Stimulated activated CD4-positive, alpha-beta T cell treated with anti-CD3 and anti-CD28 coated beads, Interleukin-12 subunit alpha, Interleukin-12 subunit beta, amount 100 ng/mL, for 48 hours (primary cell): ENCODE results near the gene MRPL16.

ENCODE experiments used
- DNase-seq, 3 donors: peaks; one replicate each; pipeline ENCODE4 v3.0.0-alpha.2; 2020; ENCODE audit warnings: low read depth in 2 of 3, low spot score in 1 of 3

The MRPL16 gene

DNA sequence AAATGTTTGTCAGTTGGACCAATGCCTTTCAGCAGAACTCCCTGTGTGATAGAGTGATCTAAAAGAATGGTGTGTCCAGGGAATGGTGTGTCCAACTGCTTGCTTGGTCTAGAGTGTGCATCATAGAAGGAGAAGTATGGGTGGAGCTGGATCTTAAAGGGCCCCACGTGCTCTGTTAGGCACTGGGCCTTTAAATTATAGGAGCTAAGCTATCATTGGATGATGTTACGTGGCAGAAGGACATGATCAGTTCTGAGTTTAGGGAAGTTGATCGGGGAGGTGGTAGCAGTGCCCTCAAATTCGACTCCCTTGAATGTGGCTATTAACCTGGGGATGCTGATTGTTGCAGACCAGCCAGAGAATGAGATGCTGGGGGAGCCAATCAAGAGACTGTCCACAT is 39.0 kb downstream of the MRPL16 start:
- DNase-seq, result no peak

DNA sequence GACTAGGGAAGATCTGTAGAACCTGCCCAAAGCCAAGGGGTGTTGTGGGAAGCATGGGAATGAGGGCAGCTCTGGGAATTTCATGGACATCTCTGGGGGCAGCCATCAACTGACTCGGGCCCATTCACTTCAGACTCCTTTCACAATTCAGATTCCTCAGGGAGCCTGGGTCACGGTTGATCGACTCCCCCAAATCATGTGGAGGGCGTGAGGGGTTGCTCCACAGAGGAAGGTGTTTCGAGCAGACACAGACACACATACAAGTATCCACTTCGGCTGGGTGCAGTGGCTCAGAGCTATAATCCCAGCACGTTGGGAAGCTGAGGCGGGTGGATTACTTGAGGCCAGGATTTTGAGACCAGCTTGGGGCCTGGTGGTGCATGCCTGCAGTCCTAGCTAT is 39.7 kb downstream of the MRPL16 start:
- no peak for DNase-seq

DNA sequence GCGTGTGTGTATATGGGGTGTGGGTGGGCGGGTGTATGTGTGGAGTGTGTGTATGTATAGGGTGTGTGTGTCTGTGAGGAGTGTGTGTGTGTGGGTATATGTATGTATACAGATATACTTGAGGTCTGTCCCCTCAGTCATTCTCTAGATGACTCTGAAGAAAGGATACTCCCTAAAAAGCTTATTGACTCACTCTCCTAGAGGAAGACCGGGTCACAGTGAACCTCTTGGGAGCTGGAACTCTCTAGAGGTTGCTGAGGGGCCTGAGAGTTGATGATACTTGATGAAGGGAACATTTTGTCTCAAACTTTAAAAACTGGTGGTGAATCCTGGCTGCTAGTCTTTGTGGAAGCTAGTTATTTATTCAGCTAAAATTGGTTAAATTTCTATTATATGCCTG is 40.3 kb downstream of the MRPL16 start:
- DNase-seq, result no peak

DNA sequence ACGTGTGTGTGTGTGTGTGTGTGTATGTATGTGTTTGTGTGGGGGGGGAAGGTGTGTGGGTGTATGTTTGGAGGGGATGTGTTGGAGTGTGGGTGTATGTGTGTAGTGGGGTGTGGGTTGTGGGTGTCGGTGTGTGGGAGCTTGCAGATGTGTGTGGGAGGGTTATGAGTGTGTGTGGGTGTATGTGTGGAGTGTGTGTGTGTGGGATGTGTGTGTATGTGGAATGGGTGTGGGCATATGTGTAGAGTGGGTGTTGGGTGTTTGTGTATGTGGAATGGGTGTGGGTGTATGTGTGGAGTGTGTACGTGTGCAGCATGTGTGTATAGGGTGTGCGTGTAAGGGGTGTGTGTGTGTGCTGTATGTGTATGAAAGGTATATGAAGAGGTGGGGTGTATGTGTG is 40.8 kb downstream of the MRPL16 start:
- no peak for DNase-seq

DNA sequence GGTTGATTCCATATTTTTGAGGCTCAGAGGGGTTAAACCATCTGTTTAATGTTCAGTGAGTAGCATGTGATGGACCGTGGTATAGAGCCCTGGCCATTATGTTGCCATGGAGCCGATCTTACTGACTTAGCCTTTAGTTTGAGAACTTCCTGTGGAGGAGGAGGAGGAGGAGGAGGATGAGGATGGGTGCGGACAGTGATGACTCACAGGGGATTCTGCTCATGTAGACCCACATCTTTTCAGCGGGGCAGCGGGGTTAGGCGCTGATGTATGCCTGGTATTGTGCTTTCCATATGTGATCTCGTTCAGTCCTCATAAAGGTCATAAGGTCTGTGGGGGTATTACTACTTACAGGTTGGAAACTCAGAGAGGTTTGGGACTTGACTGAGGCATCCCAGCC is 41.5 kb downstream of the MRPL16 start:
- DNase-seq, result no peak

DNA sequence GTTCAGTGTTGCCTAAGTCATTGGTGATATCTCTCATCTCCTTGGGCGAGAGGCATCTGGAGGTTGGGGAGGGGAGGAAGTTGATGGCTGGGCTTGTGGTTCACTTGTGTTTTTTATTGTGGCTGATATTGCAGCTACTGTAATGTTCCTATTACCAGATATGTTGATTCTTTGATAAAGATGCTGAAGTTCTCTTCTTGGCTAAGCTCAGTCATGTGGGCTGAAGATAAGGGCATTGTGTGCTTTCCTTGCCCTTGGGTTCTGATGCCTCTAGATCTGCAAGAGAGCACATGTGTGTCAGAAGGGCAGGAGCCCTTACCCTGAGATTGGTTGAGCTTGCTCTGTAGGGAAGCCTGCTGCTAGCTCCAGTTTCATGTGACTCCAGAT is 43.4 kb downstream of the MRPL16 start:
- no peak for DNase-seq

DNA sequence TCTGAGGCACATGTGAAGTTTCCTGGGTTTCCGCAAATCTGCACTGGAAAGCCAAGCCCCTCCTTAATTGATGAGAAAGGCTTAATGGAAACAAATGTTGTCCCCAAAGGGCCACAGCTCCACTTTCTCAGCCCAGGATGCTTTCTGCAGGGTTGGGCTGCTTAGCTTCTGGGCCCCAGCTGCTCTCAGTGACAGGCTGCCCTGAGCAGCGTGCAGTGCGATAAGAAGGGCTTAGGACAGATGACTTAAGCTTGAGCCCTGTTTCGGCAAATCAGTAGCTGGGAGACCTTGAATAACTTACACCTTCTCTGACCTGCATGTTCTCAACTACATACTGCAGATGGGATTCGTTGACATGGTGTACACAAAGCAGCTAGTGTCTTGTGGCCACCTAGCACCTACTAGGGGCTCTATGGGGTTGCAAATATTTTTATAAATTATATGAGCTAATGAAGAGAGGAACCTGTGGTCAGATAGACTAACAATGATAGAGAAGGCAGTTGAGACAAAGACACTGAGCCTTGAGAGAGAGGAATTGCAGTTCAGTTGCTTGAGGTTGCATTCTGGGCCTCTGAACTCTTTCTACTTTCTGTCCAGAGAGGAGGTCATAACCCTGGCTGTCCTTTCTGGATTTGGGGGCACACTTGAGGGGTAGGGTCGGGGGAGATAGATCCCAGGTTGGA is 43.9 kb downstream of the MRPL16 start:
- no peak for DNase-seq

DNA sequence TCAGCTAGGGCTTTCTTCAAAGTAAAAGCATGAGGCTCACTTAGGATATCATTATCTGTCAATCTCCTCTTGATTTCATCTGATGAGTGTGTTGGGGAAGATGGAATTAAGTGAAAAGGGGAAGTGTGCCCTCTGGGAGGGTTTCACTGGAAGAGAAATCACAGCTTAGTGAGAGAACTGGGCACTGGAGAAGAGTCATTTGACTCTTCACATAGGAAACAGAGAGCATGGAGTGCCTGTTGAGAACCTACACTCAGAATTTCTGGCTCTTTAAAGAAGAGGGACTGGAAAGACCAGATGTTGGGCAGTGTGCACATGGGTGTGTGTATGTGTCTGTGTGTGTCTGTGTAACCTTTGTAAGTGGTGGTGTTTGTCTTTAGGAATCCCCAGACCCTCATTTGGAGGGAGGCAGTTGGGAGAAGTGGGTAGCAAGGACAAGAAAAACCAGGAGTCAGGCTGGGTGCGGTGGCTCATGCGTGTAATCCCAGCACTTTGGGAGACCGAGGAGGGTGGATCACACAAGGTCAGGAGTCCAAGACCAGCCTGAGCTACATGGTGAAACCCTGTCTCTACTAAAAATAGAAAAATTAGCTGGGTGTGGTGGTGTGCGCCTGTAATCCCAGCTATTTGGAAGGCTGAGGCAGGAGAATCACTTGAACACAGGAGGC is 45.4 kb downstream of the MRPL16 start:
- no peak for DNase-seq

DNA sequence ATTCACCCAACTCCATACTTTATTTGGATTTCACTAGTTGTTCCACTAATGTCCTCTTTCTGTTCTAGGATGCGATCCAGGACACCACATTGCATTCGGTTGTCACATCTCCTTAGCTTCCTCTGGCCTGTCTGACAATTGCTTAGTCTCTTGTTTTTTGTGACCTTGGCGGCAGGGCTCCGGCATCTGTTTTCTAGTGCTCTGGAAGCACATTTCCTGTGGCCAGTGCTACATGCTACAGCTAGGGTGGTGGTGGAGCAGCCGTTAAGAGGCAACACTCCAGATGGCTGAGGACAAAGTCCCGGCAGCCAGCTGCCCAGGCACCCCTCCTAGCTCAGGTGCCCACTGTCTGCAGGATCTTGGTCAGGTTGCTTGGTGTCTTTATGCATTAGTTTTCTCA is 48.6 kb downstream of the MRPL16 start:
- DNase-seq, result no peak

DNA sequence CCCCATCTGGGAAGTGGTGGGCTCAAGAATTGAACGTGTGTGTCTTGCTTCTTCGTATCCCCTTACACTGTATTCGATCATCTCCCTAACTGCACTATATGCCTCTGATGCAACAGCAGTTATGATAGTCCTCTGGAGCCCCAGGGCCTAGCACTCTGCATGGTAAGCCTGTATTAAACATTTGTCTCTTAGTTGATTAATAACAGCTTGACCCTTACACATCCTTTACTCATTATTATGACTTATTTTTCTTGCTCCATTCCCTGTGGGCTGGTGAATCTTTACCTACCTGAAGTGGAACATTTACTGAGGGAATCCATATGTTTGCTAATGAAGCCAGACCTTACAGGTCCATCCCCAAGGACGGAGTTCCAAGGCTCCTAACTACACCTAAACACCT is 49.8 kb downstream of the MRPL16 start:
- no peak for DNase-seq

DNA sequence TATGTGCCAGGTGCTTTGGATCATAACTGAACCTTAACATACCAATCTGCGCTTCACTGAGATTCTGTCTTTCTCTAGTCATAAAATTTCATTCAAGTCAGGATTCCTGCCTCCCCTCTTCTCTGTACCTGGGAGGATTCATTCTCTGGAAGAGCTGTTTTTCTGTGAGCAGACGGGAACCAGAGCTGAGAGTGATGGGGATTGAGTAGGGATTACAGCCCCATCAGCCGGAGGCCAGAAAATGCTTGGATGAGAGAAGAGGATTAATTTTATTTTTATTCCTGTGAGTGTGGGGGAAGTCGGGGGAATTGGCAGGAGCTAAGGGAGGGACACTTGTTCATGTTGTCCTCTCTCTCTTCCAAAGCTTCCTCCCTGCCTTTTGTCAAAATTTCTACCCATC is 50.7 kb downstream of the MRPL16 start:
- no peak for DNase-seq

DNA sequence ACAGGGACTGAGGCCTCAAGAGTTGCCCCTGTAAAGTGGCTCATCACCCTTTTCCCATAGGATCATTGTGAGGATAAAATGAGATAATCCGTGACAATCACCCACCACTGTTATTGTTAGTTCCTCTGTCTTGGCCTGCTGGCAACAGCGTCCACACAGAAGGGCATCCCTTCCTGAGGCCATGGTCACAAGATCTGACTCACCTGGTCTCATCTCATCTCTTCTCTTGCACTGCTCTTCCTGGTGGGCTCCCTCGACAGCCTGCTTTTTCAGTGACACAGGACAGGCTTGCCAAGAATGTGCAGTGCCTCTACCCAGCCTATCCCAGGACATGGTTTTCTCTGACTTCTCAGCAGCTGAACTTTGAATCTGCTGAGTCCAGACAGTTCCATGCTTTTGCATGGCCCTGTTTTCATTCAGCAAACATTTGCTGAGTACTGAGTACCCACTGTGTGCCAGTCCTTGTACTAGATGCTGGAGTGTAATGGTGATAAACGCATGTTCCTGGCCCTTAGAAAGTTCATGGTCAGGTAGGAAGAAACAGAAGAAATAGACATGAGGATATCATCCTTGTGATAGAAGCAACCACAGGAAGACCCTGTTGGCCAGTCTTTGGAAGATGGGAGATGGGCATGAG is 52.1 kb downstream of the MRPL16 start:
- DNase-seq, result no peak

DNA sequence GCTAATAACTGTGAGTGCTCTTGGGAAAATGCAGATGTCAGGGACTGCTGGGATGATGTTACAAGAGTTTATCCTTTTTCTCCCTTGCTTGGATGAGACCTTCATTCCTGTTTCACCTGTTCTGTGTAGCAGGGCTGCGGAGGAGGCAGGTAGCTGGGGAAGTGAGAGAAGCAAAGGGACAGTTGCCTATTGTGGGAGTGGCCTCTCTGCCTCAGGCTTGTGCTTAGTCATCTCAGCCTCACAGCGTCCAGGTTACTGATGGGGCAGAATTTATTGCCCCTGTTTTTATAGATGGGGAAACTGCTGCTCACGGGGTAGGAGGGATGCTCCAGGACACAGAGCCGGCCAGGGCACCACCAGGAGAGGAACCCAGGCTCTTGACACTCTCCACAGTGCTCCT is 53.7 kb downstream of the MRPL16 start:
- no peak for DNase-seq

DNA sequence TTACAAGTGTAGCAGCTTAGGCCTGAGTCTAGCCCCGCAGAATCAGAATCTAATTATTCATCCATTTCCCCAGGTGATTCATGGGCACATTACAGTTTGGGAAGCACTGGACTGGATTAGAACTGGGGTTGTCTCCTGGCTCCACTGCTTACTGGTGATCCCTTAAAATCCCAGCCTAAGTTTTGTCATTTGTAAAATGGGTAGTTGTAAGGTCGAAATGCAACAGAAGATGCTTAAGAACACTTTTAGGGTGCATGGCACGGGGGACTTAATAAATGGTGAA is 54.1 kb downstream of the MRPL16 start:
- DNase-seq, result no peak
